AG10803 (cell line): ENCODE data around the gene ZNF775.

ENCODE experiments used
- DNase-seq: peaks from one replicate; pipeline ENCODE4 v3.0.0; 2010; ENCODE audit warnings: low read depth
- H3K4me3 ChIP-seq: 2 replicates; pipeline ENCODE4 v1.5.1; 2011; ENCODE audit warnings: mild to moderate bottlenecking, low read length, control low read depth
- TF ChIP-seq, protein P1 (sequence below): conservative IDR thresholded peaks from 2 replicates; pipeline ENCODE4 v1.5.1; 2011; ENCODE audit warnings: mild to moderate bottlenecking, low read length, control low read depth, inconsistent platforms

Gene ZNF775

DNA sequence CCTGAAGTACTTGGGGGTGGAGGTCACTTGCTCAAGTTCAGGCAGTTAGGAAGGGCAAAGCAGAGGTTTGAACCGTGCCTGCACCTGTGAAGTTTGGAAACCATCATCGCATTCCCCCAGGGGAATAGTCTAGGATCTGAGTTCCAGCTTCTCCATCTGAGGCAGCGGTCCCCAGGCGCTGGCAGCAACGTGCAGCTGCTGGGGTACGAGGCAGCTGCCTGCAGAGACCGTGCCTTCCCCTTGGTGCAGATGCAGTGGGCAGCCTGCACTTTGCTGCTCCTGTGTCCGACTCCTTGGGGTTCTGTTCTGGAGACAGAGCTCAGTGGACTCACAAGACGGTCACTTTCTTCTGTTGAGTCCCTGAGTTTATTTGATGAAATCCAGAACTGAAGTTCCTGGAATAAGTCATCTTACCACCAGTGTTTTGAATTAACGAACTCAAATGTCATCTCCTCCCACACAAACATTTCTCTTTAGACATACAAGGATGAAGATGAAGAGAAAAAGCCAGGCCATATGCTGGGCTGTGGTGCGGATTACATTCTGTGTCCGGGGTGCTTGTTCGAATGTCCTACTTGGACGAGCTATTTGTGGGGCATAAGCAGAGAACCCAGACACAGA is 51.4 kb downstream of the ZNF775 start:
- no peak overlapping the region for H3K4me3 ChIP-seq
- TF ChIP-seq, protein P1, sequence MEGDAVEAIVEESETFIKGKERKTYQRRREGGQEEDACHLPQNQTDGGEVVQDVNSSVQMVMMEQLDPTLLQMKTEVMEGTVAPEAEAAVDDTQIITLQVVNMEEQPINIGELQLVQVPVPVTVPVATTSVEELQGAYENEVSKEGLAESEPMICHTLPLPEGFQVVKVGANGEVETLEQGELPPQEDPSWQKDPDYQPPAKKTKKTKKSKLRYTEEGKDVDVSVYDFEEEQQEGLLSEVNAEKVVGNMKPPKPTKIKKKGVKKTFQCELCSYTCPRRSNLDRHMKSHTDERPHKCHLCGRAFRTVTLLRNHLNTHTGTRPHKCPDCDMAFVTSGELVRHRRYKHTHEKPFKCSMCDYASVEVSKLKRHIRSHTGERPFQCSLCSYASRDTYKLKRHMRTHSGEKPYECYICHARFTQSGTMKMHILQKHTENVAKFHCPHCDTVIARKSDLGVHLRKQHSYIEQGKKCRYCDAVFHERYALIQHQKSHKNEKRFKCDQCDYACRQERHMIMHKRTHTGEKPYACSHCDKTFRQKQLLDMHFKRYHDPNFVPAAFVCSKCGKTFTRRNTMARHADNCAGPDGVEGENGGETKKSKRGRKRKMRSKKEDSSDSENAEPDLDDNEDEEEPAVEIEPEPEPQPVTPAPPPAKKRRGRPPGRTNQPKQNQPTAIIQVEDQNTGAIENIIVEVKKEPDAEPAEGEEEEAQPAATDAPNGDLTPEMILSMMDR, result no peak
- DNase-seq, result peak; percentile 49

DNA sequence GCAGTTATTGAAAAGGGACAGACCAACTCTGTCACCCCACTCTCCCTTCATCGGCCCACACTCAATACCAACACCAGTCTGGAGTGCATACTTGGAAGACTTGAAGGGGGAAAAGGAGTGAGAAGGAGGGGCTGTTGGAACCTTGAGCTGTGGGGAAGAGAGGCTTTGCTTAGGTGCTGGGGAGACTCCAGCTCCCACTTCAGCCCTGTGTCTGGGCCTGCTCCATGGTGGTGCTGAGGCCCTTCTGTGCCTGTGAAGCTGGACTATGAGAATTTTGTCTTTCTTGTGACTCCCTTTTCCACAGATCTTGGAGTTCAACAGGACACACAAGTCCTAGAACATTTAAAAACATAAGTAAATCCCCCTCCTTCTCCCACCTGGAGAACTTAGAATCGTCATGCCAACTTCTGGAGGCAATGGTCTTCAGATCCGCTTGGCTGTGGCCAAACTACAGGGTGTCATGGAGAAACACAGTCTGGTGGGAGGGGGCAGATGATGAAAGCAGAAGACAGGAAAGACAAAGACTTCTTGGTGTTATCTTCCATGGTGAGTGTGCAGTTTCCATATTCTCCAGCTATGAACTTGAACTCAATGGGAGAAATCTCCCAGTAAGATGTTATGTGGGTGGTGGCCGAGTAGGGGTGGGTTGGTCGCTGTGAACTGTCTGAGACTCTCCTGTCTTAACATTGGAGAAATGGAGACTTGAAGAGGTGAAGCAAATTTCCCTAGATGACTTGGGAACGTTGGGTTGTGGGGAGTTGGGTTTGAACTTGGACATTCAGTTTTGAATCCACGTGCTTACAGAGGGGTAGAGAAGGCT is 52.9 kb downstream of the ZNF775 start:
- no peak for DNase-seq
- H3K4me3 ChIP-seq, result no peak overlapping the region
- TF ChIP-seq, protein P1, result no peak

DNA sequence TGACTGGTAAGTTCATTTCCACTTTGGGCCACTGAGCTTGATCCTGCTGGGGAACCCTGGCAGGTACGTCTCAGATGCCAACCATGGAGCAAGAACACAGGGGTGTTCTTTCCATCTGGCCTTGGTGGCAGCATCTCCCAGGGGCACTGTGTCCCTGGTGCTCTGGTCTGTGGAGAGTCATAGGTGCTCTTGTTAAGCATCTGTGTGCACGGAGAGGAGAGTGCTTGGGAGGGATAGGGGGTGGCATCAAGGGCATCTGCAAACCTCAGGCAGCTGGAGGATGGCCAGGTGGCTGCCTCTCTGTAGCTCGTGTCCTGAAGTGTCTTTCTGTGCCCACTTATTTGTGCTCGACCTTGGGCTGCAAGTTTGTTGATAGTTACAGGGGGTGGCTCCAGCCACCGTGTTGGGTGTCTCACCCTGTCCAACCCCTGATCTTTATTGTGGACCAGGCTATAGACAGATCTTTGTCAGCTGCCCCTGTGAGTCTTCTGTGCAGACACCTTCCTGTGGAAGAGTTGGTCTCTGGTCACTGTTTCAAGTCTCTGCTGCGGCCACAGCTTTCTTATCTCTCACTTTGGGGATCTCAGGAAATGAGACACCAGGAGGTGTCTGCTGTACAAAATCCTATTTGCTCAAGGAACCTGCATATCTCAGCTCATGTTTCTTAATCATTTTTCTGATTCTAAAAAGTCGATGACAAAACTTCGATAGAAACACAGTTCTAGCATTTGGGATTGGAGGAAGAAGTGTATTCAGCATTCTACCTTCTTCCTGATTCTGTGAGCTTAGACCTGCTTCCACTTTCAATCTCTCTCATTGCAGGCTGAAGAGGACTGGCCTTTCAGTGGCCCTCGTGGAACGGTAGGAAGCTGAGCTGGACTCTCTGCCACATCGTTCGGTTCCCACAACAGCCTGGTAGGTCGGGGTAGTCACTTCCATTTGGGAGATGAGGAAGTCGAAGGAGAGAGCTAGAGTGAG is 54.1 kb downstream of the ZNF775 start:
- TF ChIP-seq, protein P1, result no peak
- no peak overlapping the region for H3K4me3 ChIP-seq
- no peak for DNase-seq

DNA sequence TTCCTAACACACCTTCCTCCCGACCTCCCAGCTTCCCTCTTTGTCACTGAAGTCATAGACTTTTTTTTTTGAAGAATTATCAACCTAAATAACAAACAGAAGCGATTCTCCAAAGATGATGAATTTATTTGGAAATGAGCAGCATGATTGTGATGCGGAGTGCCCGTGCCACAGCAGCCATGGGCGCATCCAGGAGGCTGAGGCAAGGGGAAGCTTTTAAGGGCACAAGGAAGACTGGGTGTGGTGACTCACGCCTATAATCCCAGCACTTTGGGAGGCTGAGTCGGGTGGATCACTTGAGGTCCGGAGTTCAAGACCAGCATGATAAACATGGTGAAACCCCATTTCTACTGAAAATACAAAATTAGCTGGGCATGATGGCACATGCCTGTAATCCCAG is 55.1 kb downstream of the ZNF775 start:
- no peak for DNase-seq
- TF ChIP-seq, protein P1, result no peak
- H3K4me3 ChIP-seq, result no peak overlapping the region

DNA sequence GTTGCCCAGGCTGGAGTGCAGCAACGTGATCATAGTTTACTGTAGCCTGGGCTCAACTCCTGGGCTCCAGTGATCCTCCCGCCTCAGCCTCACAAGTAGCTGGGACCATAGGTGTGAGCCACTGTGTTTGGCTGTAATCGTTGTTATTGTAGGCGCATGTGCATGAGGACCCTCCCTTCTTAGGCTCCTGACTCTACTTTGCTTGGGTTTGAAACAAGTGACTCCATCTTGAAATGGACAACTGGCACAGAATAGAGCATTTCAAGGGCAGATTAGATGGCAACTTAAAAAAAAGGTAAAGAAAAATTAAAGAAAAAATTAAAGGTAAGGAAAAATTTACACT is 55.9 kb downstream of the ZNF775 start:
- DNase-seq, result no peak
- no peak overlapping the region for H3K4me3 ChIP-seq
- TF ChIP-seq, protein P1, result no peak

DNA sequence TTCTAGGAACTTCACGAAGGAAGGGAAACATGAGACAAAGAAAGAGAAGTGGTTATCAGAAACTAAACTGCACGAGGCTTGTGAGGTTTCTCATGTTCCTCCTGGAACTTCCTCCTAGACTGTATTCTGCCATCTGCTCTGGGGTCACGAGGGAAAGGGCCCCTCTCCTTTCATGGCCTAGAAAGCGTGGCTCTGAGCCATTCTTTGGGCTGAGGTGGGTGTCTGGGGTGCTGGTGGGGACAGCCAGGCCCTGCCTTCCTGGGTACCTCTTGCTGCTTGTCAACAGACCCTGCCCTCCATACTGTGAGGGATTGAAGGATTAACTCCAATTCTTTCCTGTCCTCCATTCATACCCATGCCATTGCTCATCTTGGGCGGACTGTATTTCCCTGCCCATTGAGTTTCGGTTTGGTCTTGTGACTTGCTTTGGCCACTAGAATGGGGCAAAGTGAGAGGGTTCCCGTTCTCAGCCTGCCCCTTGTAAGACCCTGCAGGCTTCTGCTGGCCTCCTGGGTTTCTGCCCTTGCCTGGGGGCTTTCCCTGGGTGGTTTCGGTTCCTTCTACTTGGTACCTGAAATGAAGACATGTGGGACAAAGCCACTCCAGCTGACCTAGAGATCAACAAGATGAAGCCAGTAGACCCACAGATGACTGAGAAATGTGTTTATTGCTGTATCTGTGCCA is 56.4 kb downstream of the ZNF775 start:
- DNase-seq, result no peak
- H3K4me3 ChIP-seq, result no peak overlapping the region
- TF ChIP-seq, protein P1, result no peak
